Adrenal gland (tissue), 12 donors: Measurements from ENCODE around the gene FAIM. TPM values are rescaled to one million over a fixed set of nuclear protein-coding genes. Genes with fewer than 3 reads are reported as not detected.

Experiments used
- DNase-seq, 7 donors: peaks; one replicate each; pipeline ENCODE4 v3.0.0-alpha.2; 2019 to 2020
- H3K27ac ChIP-seq, 5 donors: fragments of 200-600 bp; sonication (generic) in 4 of 5; 1 replicate in 3 of 5; 2 replicates in 2 of 5; pipeline versions ENCODE4 v1.5.1 to v1.8.0; 2016 to 2020; ENCODE audit warnings: mild to moderate bottlenecking in 1 of 5
- H3K27me3 ChIP-seq: fragments of 200-600 bp; 2 replicates; pipeline ENCODE4 v1.8.0; 2021
- H3K36me3 ChIP-seq, 2 donors: fragments of 200-600 bp; replicated peaks in 1 of 2; 1 replicate in 1 of 2; 2 replicates in 1 of 2; pipeline versions ENCODE4 v1.5.1 to v1.8.0; 2018 to 2022
- H3K4me1 ChIP-seq, 2 donors: fragments of 200-600 bp; replicated peaks in 1 of 2; 1 replicate in 1 of 2; 2 replicates in 1 of 2; pipeline versions ENCODE4 v1.5.1 to v1.8.0; 2018 to 2021
- H3K4me3 ChIP-seq, 4 donors: fragments of 200-600 bp; sonication (generic) in 3 of 4; one replicate each; pipeline ENCODE4 v1.5.1; 2016 to 2018
- H3K9me3 ChIP-seq, 3 donors: fragments of 200-600 bp; sonication (generic) in 1 of 3; replicated peaks in 1 of 3; 1 replicate in 2 of 3; 2 replicates in 1 of 3; pipeline versions ENCODE4 v1.5.1 to v1.8.0; 2016 to 2021
- POLR2A ChIP-seq, 2 donors: fragments of 450-650 bp; IDR thresholded peaks; one replicate each; pipeline ENCODE4 v1.6.1; 2017; ENCODE audit warnings: antibody characterized with exemption in 2 of 2, mild to moderate bottlenecking in 2 of 2, moderate library complexity in 1 of 2
- WGBS, 4 donors: extraction: QIAGEN DNeasy Blood & Tissue Kit in 2 of 4; methylation state at CpG; one replicate each; pipeline versions ENCODE4 v1.1.5 to v1.1.7; 2013 to 2017; 5-methylcytosine and 5-hydroxymethylcytosine counted together
- intact Hi-C, 2 donors: fragments of 100-400 bp; cut with DNase I; formaldehyde crosslinking; loops; one replicate each; pipeline versions ENCODE4 v1.14.1 to v1.15.0; 2022 to 2023
- polyA plus RNA-seq, 3 donors: library from polyadenylated mRNA; stranded (reverse); fragments of 200-250 nt in 2 of 3; fragments of 350-450 nt in 1 of 3; fragmentation: Illumina TruSeq in 1 of 3; extraction: RNeasy Lipid Tissue Mini Kit (QIAGEN cat#74804) in 1 of 3; gene quantifications; one replicate each; pipeline ENCODE4 v1.2.3, GENCODE V29; 2013 to 2014
- total RNA-seq, 9 donors: library from RNA; depleted of rRNA in 4 of 9; stranded (reverse); fragments of >200 nt in 4 of 9; fragments of 120-200 nt in 1 of 9; fragmentation: NEBNext Ultra II Directional in 1 of 9; extraction: Animal tissue kit (Norgen Biotek cat#: 25700) in 1 of 9; gene quantifications; one replicate each; pipeline versions ENCODE4 v1.1.0 to v1.2.4, GENCODE V29; 2013 to 2023
- TF ChIP-seq, protein P1 (sequence below), 6 experiments: fragments of 450-650 bp in 4 of 6; fragments of 200-600 bp in 2 of 6; sonication (generic) in 1 of 6; IDR thresholded peaks; 1 replicate in 5 of 6; 2 replicates in 1 of 6; pipeline versions ENCODE4 v1.5.1 to v1.8.0; 2016 to 2021; ENCODE audit warnings: antibody characterized with exemption in 6 of 6, mild to moderate bottlenecking in 2 of 6, moderate library complexity in 1 of 6
- donor health status: healthy with polysubstance abuse.
- donor health status: Bipolar disorder and iron deficiency.
- donor health status: DM: yes; HTN: yes; CAD: no.
- donor health status: DM: no; HTN: no; CAD: no.
- donor health status: DM: no; HTN: no; CAD: no.
- donor health status: DM: yes; HTN: yes; CAD: no.

The FAIM gene
- total and polyA plus RNA-seq, 12 donors = 5.5 to 26.5 (median 9.6) TPM

DNA sequence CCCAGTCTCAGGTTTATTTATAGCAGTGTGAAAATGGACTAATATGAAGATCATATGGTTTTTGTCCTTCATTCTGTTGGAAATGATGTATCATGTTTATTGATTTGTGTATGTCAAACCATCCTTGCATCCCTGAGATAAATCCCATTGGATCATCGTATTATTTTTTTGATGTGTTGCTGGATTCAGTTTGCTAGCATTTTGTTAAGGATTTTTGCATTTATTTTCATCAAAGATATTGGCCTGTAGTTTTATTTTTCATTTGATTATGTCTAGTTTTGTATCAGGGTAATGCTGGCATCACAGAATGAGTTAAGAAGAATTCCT is 34.3 kb downstream of the FAIM start:
- Histone ChIP-seq H3K36me3 (no peaks in the 10 kb centered on the region), H3K4me1 (no peaks in the 10 kb centered on the region), H3K4me3 (no peak overlapping the region), H3K27ac (no peak overlapping the region), H3K9me3 (peaks cover 0 to 17% (median 0%) of the 10 kb centered on the region in 3 donors), H3K27me3 (no peaks in the 10 kb centered on the region)
- WGBS, 4 donors = 94 to 97% (median 96%) methylated on average over 1 of the region's 1 CpG
- intact Hi-C loops = no loop called here
- TF ChIP-seq POLR2A (IDR thresholded peaks at IDR 0.05) = no peak
- TF ChIP-seq, protein P1, sequence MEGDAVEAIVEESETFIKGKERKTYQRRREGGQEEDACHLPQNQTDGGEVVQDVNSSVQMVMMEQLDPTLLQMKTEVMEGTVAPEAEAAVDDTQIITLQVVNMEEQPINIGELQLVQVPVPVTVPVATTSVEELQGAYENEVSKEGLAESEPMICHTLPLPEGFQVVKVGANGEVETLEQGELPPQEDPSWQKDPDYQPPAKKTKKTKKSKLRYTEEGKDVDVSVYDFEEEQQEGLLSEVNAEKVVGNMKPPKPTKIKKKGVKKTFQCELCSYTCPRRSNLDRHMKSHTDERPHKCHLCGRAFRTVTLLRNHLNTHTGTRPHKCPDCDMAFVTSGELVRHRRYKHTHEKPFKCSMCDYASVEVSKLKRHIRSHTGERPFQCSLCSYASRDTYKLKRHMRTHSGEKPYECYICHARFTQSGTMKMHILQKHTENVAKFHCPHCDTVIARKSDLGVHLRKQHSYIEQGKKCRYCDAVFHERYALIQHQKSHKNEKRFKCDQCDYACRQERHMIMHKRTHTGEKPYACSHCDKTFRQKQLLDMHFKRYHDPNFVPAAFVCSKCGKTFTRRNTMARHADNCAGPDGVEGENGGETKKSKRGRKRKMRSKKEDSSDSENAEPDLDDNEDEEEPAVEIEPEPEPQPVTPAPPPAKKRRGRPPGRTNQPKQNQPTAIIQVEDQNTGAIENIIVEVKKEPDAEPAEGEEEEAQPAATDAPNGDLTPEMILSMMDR (IDR thresholded peaks at IDR 0.05) = no peak
- DNase-seq = no peak

DNA sequence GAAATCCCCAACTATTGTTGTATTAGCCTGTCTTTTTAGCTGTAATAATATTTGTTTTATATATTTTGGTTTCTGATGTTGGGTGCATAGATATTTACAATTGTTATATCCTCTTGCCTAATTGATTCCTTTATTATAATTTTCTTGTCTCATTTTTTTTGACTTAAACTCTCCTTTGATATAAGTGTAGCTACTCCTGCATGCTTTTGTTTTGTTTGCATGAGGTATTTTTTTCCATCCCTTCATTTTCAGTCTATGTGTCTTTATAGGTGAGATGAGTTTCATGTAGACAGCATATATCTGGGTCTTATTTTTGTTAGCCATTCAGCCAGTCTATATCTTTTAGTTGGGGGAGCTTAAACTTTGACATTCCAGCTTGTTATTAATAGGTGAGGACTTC is 37.4 kb downstream of the FAIM start:
- Histone ChIP-seq H3K27ac (no peak overlapping the region), H3K27me3 (no peaks in the 10 kb centered on the region), H3K4me1 (no peaks in the 10 kb centered on the region), H3K4me3 (no peak overlapping the region), H3K9me3 (peaks cover 0 to 17% (median 0%) of the 10 kb centered on the region in 3 donors), H3K36me3 (peaks cover 0 to 10% of the 10 kb centered on the region in 2 donors)
- intact Hi-C loops = no loop called here
- no peak for TF ChIP-seq POLR2A (IDR thresholded peaks at IDR 0.05)
- TF ChIP-seq, protein P1 (IDR thresholded peaks at IDR 0.05) = no peak
- DNase-seq = no peak

DNA sequence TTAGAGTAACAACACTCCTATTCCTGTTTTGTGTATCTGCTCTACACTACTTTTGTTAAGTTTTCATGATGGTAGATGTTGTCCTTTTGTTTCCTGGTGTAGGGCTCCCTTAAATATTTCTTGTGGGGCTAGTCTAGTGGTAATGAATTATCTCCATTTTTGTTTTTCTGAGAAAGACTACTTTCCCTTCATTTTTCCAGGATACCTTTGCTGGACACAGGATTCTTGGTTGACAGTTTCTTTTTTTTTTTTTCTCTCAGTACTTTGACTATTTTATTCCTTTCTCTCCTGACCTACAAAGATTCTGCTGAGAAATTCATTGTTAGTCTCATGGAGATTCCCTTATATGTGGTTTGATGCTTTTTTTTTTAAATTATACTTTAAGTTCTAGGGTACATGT is 37.9 kb downstream of the FAIM start:
- Histone ChIP-seq H3K9me3 (peaks cover 0 to 17% (median 0%) of the 10 kb centered on the region in 3 donors), H3K4me1 (no peaks in the 10 kb centered on the region), H3K27me3 (no peaks in the 10 kb centered on the region), H3K36me3 (peaks cover 0 to 10% of the 10 kb centered on the region in 2 donors), H3K27ac (no peak overlapping the region), H3K4me3 (no peak overlapping the region)
- intact Hi-C loops = no loop called here
- no peak for TF ChIP-seq POLR2A (IDR thresholded peaks at IDR 0.05)
- TF ChIP-seq, protein P1 (IDR thresholded peaks at IDR 0.05) = no peak
- no peak for DNase-seq

DNA sequence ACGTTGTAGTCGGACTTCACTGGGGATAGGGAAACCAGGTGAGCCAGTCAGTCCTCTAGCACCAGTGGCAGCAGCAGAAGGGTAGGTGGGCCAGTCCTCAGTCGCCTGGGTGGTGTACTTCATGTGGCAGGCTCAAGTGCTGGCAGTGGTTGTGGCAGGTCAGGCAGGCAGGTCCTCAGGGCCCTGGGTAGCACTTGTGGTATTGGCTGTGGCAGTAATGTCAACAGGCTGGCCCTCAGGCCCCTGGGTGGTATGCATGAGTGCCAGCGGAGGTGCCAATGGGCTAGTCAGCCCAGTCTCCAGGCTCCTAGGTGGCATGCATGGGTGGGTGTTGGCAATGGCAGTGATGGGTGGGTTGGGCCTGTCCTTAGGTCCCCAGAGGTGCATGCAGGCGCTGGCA is 40.6 kb downstream of the FAIM start:
- H3K36me3 ChIP-seq = peaks cover 0 to 10% of the 10 kb centered on the region in 2 donors

More for the DNA sequence above, 40.6 kb downstream of the FAIM start:
- Histone ChIP-seq H3K27ac (no peak overlapping the region), H3K4me3 (no peak overlapping the region), H3K9me3 (peaks cover 0 to 9% (median 0%) of the 10 kb centered on the region in 3 donors), H3K4me1 (no peaks in the 10 kb centered on the region), H3K27me3 (no peaks in the 10 kb centered on the region)
- DNase-seq = no peak
- intact Hi-C loops = no loop called here
- WGBS, 4 donors = 93 to 99% (median 96%) methylated on average over 3 to 5 of the region's 5 CpGs
- TF ChIP-seq, protein P1 (IDR thresholded peaks at IDR 0.05) = no peak
- TF ChIP-seq POLR2A (IDR thresholded peaks at IDR 0.05) = no peak
